Activated CD8-positive, alpha-beta T cell treated with anti-CD3 and anti-CD28 coated beads, Interleukin-2, amount 10 ng/mL, durations not matched to agents 7 days and 5 days (primary cell): Measurements from ENCODE around the gene ARHGEF4. TPM values are rescaled to one million over a fixed set of nuclear protein-coding genes. Genes with fewer than 3 reads are reported as not detected.
A peak's percentile ranks its signal among the peaks of the same experiment; 100 is the strongest.
"Not testable (repeated sequence)": the region's sequence is repeated elsewhere in the genome, so short reads cannot be mapped to it uniquely, and the experiment has no call there.

Experiments used
- ATAC-seq: fragments of 150-1000 bp; cut with Tn5 transposase; one replicate; pipeline ENCODE4 v1.10.0; 2021; ENCODE audit warnings: moderate library complexity
- CTCF ChIA-PET: fragments of 350-600 bp; sonication (Branson Sonifier 250); formaldehyde crosslinking; loops from one replicate; lab custom pipeline; 2021; ENCODE audit warnings: antibody characterized with exemption; lab: Charles Lee
- POLR2A ChIA-PET: fragments of 350-600 bp; sonication (Branson Sonifier 250); formaldehyde crosslinking; loops from one replicate; lab custom pipeline; 2021; ENCODE audit warnings: antibody characterized with exemption; lab: Charles Lee
- DNase-seq: peaks from one replicate; pipeline ENCODE4 v3.0.0-alpha.2; 2020
- H3K27ac Mint-ChIP-seq: one replicate; pipeline ENCODE4 v1.8.0; 2021; ENCODE audit warnings: mild to moderate bottlenecking, mixed read lengths
- H3K27me3 Mint-ChIP-seq: one replicate; pipeline ENCODE4 v1.8.0; 2021; ENCODE audit warnings: low read depth, mixed read lengths
- H3K36me3 Mint-ChIP-seq: one replicate; pipeline ENCODE4 v1.8.0; 2021; ENCODE audit warnings: low read depth, mixed read lengths
- H3K4me1 Mint-ChIP-seq: one replicate; pipeline ENCODE4 v1.8.0; 2021; ENCODE audit warnings: low read depth, mixed read lengths
- H3K4me3 Mint-ChIP-seq: one replicate; pipeline ENCODE4 v1.8.0; 2021; ENCODE audit warnings: mild to moderate bottlenecking, mixed read lengths
- H3K9me3 Mint-ChIP-seq: one replicate; pipeline ENCODE4 v1.8.0; 2022; ENCODE audit warnings: mixed read lengths; ENCODE audit not compliant: insufficient read depth
- total RNA-seq, 2 experiments: library from RNA; stranded (reverse); gene quantifications; one replicate each; pipeline ENCODE4 v1.2.3, GENCODE V29; 2021

The ARHGEF4 gene
- total RNA-seq, 2 experiments from 2014 or later: 2.9 to 3.3 TPM

- H3K9me3 Mint-ChIP-seq: no peaks in the 10 kb centered on the region
- H3K4me3 Mint-ChIP-seq: no peak overlapping the region
- H3K4me1 Mint-ChIP-seq: peaks cover 13% of the 10 kb centered on the region
- POLR2A ChIA-PET: no interaction called here
- peaks cover 48% of the 10 kb centered on the region for H3K36me3 Mint-ChIP-seq
- no peak for ATAC-seq
- DNase-seq: no peak
- H3K27me3 Mint-ChIP-seq: no peaks in the 10 kb centered on the region
- no peak overlapping the region for H3K27ac Mint-ChIP-seq
- CTCF ChIA-PET: no interaction called here
Observed at GRCh38 chr2:131058214-131058843, 221.6 kb downstream of the ARHGEF4 start.

GRCh38 chr2:131058920-131059319 lies 222.2 kb downstream of the ARHGEF4 start:
- no peak overlapping the region for H3K4me3 Mint-ChIP-seq
- peaks cover 13% of the 10 kb centered on the region for H3K4me1 Mint-ChIP-seq
- POLR2A ChIA-PET: no interaction called here
- no peak for DNase-seq
- CTCF ChIA-PET: no interaction called here
- no peak overlapping the region for H3K27ac Mint-ChIP-seq
- ATAC-seq: no peak
- H3K36me3 Mint-ChIP-seq: peaks cover 51% of the 10 kb centered on the region
- no peaks in the 10 kb centered on the region for H3K9me3 Mint-ChIP-seq
- H3K27me3 Mint-ChIP-seq: no peaks in the 10 kb centered on the region

GRCh38 chr2:131063501-131064283 lies 227.0 kb downstream of the ARHGEF4 start:
- Mint-ChIP-seq H3K9me3 (no peaks in the 10 kb centered on the region), H3K27ac (no peak overlapping the region), H3K4me1 (peaks cover 13% of the 10 kb centered on the region), H3K4me3 (no peak overlapping the region), H3K36me3 (peaks cover 56% of the 10 kb centered on the region), H3K27me3 (no peaks in the 10 kb centered on the region)
- CTCF ChIA-PET: no interaction called here
- POLR2A ChIA-PET: no interaction called here
- DNase-seq: no peak
- no peak for ATAC-seq

- CTCF ChIA-PET: no interaction called here
- no peak overlapping the region for H3K4me3 Mint-ChIP-seq
- POLR2A ChIA-PET: no interaction called here
Observed at GRCh38 chr2:131064589-131065512, 228.1 kb downstream of the ARHGEF4 start.

GRCh38 chr2:131067465-131068125 lies 230.9 kb downstream of the ARHGEF4 start:
- Mint-ChIP-seq H3K27me3 (no peaks in the 10 kb centered on the region), H3K9me3 (no peaks in the 10 kb centered on the region), H3K27ac (no peak overlapping the region), H3K36me3 (peaks cover 59% of the 10 kb centered on the region), H3K4me3 (no peak overlapping the region), H3K4me1 (peaks cover 2% of the 10 kb centered on the region)
- ChIA-PET POLR2A (no interaction called here), CTCF (no interaction called here)
- ATAC-seq (no peak), DNase-seq (no peak)

More at GRCh38 chr2:131064589-131065512, 228.1 kb downstream of the ARHGEF4 start:
- no peaks in the 10 kb centered on the region for H3K27me3 Mint-ChIP-seq
- peaks cover 60% of the 10 kb centered on the region for H3K36me3 Mint-ChIP-seq
- ATAC-seq (no peak), DNase-seq (no peak)
- no peaks in the 10 kb centered on the region for H3K9me3 Mint-ChIP-seq
- H3K4me1 Mint-ChIP-seq: peaks cover 13% of the 10 kb centered on the region
- H3K27ac Mint-ChIP-seq: peak overlapping the region; percentile 54

GRCh38 chr2:131068172-131068571 lies 231.5 kb downstream of the ARHGEF4 start:
- POLR2A ChIA-PET, DNase-seq, H3K4me3 Mint-ChIP-seq, H3K4me1 Mint-ChIP-seq, H3K9me3 Mint-ChIP-seq, H3K27ac Mint-ChIP-seq, H3K27me3 Mint-ChIP-seq, ATAC-seq: not testable (repeated sequence)
- CTCF ChIA-PET: interaction anchor here (1.4 kb wide), 1 partner anchor 147 kb away, joined by 3 read pairs; no protein-coding TSS in a partner anchor
- H3K36me3 Mint-ChIP-seq: peaks cover 56% of the 10 kb centered on the region

GRCh38 chr2:131075578-131075977 lies 238.9 kb downstream of the ARHGEF4 start:
- H3K4me3 Mint-ChIP-seq, H3K27ac Mint-ChIP-seq, CTCF ChIA-PET, ATAC-seq, DNase-seq, POLR2A ChIA-PET, H3K9me3 Mint-ChIP-seq, H3K27me3 Mint-ChIP-seq: not testable (repeated sequence)
- peaks cover 21% of the 10 kb centered on the region for H3K4me1 Mint-ChIP-seq
- peaks cover 66% of the 10 kb centered on the region for H3K36me3 Mint-ChIP-seq

GRCh38 chr2:131076707-131077106 lies 240.0 kb downstream of the ARHGEF4 start:
- ChIA-PET CTCF (interaction anchor here (0.9 kb wide), 1 partner anchor 279 kb away, joined by 3 read pairs; no protein-coding TSS in a partner anchor), POLR2A (interaction anchor here (0.6 kb wide), 1 partner anchor 200 kb away, joined by 3 read pairs; no protein-coding TSS in a partner anchor)
- Mint-ChIP-seq H3K9me3 (no peaks in the 10 kb centered on the region), H3K4me1 (peaks cover 29% of the 10 kb centered on the region), H3K4me3 (no peak overlapping the region), H3K27ac (no peak overlapping the region), H3K36me3 (peaks cover 70% of the 10 kb centered on the region), H3K27me3 (no peaks in the 10 kb centered on the region)
- ATAC-seq (no peak), DNase-seq (no peak)

GRCh38 chr2:131077182-131077846 lies 240.6 kb downstream of the ARHGEF4 start:
- ATAC-seq (no peak), DNase-seq (no peak)
- ChIA-PET POLR2A (interaction anchor here (1.5 kb wide), 1 partner anchor 15 kb away, joined by 3 read pairs; no protein-coding TSS in a partner anchor), CTCF (no interaction called here)
- no peak overlapping the region for H3K27ac Mint-ChIP-seq
- peaks cover 29% of the 10 kb centered on the region for H3K4me1 Mint-ChIP-seq
- peaks cover 70% of the 10 kb centered on the region for H3K36me3 Mint-ChIP-seq
- no peaks in the 10 kb centered on the region for H3K27me3 Mint-ChIP-seq
- H3K4me3 Mint-ChIP-seq: no peak overlapping the region
- H3K9me3 Mint-ChIP-seq: no peaks in the 10 kb centered on the region

- H3K9me3 Mint-ChIP-seq: no peaks in the 10 kb centered on the region
- ATAC-seq: no peak
- no peaks in the 10 kb centered on the region for H3K27me3 Mint-ChIP-seq
- no peak for DNase-seq
- ChIA-PET CTCF (no interaction called here), POLR2A (interaction anchor here (1.5 kb wide), 1 partner anchor 14 kb away, joined by 3 read pairs; no protein-coding TSS in a partner anchor)
- no peak overlapping the region for H3K4me3 Mint-ChIP-seq
- peak overlapping the region; percentile 31 for H3K27ac Mint-ChIP-seq
- H3K36me3 Mint-ChIP-seq: peaks cover 74% of the 10 kb centered on the region
- peaks cover 33% of the 10 kb centered on the region for H3K4me1 Mint-ChIP-seq
Observed at GRCh38 chr2:131077966-131078365, 241.3 kb downstream of the ARHGEF4 start.
